KMS-11 (cell line): ENCODE results near the gene TOX2.
A peak's percentile ranks its signal among the peaks of the same experiment; 100 is the strongest.

Source experiments
- H2AFZ ChIP-seq: fragments of 200-600 bp; sonication (generic); 2 replicates; pipeline ENCODE4 v1.6.1; 2016; ENCODE audit warnings: antibody characterized with exemption, mixed run types, low read depth
- H3K27ac ChIP-seq: fragments of 200-600 bp; sonication (generic); 2 replicates; pipeline ENCODE4 v1.6.1; 2016; ENCODE audit warnings: mild to moderate bottlenecking, mixed run types
- H3K27me3 ChIP-seq: fragments of 200-600 bp; sonication (generic); 2 replicates; pipeline ENCODE4 v1.6.1; 2017; ENCODE audit warnings: mild to moderate bottlenecking, low read depth, mixed run types, moderate library complexity; ENCODE audit not compliant: insufficient read depth
- H3K36me3 ChIP-seq: fragments of 200-600 bp; sonication (generic); 2 replicates; pipeline ENCODE4 v1.6.1; 2017; ENCODE audit warnings: mild to moderate bottlenecking, mixed run types; ENCODE audit not compliant: insufficient read depth
- H3K4me1 ChIP-seq: fragments of 200-600 bp; sonication (generic); 2 replicates; pipeline ENCODE4 v1.6.1; 2016; ENCODE audit warnings: mild to moderate bottlenecking, low read depth, mixed run types; ENCODE audit not compliant: poor library complexity, severe bottlenecking
- H3K4me2 ChIP-seq: fragments of 200-600 bp; sonication (generic); 2 replicates; pipeline ENCODE4 v1.7.0; 2016; ENCODE audit warnings: mild to moderate bottlenecking, mixed run types
- H3K4me3 ChIP-seq: fragments of 200-600 bp; sonication (generic); IDR thresholded peaks from 2 replicates; pipeline ENCODE4 v1.6.1; 2017; ENCODE audit warnings: low read depth, low read length, mixed read lengths; ENCODE audit not compliant: insufficient read depth
- H3K79me2 ChIP-seq: fragments of 200-600 bp; sonication (generic); 2 replicates; pipeline ENCODE4 v1.6.1; 2016; ENCODE audit warnings: low read depth, mixed run types; ENCODE audit not compliant: insufficient read depth
- H3K9ac ChIP-seq: fragments of 200-600 bp; sonication (generic); 2 replicates; pipeline ENCODE4 v1.6.1; 2016; ENCODE audit warnings: mild to moderate bottlenecking, mixed run types
- H4K20me1 ChIP-seq: fragments of 200-600 bp; sonication (generic); 2 replicates; pipeline ENCODE4 v1.6.1; 2016; ENCODE audit warnings: mild to moderate bottlenecking, mixed run types; ENCODE audit not compliant: insufficient read depth
- CTCF ChIP-seq: fragments of 200-600 bp; sonication (generic); conservative IDR thresholded peaks from 2 replicates; pipeline ENCODE4 v1.6.1; 2017; ENCODE audit warnings: low read depth, mild to moderate bottlenecking, antibody characterized with exemption, low read length, moderate library complexity, mixed read lengths

The TOX2 gene

DNA sequence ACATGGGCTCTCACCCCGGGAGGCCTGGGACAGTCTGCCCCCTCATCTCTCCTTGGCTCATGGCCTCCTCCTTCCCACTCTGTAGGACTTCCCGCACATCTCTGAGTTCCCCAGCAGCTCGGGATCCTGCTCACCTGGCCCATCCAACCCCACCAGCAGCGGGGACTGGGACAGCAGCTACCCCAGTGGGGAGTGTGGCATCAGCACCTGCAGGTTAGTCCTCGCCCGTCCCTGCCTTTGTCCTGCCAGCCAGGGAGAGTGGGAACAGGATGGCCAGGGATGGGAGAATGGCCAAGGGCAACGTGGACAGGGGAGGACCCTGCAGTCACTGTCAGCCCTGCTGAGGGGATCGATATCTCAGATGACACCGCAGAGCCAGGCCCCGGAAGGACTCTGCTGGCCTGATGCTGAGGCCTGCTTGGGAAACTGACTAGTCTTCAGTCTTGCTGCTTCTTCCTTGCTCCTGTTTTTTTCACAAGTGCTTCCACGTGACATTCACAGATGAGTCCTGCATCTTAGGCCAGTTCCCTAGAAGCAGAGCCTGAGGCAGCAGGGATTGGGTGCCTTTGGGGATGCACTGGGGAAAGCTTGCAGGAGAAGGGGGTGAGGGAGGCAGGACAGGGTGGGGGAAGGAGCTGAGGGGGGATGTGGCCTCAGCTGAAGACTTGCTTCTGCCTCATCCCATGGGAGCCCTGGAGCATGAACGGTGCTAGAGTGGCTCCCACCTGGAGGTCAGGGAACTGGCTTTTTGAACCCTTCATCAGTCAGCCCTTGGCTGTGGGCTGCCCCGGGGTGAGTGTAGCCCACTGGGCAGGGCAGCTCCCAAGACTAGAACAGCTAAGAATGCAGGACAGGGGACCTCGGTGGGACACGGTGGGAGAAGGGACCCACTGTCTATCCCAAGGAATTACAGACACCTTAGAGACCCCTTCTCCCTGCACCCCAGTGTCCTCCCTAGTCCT is 152.3 kb downstream of the TOX2 start:
- TF ChIP-seq CTCF, result no peak
- H3K27ac ChIP-seq, result peak overlapping the region; percentile 99
- peaks cover 69% of the 10 kb centered on the region for H3K4me1 ChIP-seq
- no peaks in the 10 kb centered on the region for H3K27me3 ChIP-seq
- H2AFZ ChIP-seq, result no peak overlapping the region
- peak overlapping the region; percentile 94 for H3K4me2 ChIP-seq
- no peak overlapping the region for H3K4me3 ChIP-seq
- no peaks in the 10 kb centered on the region for H3K36me3 ChIP-seq
- no peaks in the 10 kb centered on the region for H4K20me1 ChIP-seq
- no peaks in the 10 kb centered on the region for H3K79me2 ChIP-seq
- H3K9ac ChIP-seq, result peak overlapping the region; percentile 90; the same call in 1 of the 2 replicates

DNA sequence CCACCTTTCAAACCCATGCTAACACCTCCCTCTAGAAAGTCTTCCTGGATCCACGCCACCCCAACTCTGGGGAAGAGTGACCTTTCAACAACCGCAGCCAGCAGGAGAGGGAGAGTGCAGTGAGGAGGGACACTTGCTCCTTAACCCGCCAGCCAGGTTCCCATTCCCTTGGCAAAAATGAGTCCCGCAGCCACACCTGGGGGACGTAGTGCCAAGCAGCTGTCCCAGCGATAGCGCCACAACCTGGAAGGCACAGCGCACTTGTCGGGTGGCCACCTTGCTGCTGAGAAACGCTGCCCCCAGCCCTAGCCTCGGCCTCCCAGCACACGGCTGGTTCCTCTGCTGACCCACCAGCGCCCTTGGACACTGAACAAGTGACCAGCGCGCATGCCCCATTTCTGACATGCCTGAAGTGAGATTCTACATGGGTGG is 153.0 kb downstream of the TOX2 start:
- no peaks in the 10 kb centered on the region for H4K20me1 ChIP-seq
- TF ChIP-seq CTCF, result no peak
- H3K27ac ChIP-seq, result peak overlapping the region; percentile 99
- peak overlapping the region; percentile 94 for H3K4me2 ChIP-seq
- peaks cover 69% of the 10 kb centered on the region for H3K4me1 ChIP-seq
- no peak overlapping the region for H2AFZ ChIP-seq
- H3K9ac ChIP-seq, result peak overlapping the region; percentile 90
- H3K36me3 ChIP-seq, result no peaks in the 10 kb centered on the region
- H3K27me3 ChIP-seq, result no peaks in the 10 kb centered on the region
- no peaks in the 10 kb centered on the region for H3K79me2 ChIP-seq
- H3K4me3 ChIP-seq, result no peak overlapping the region

GRCh38 chr20:44068316-44069201 is 153.9 kb downstream of the TOX2 start:
- Histone ChIP-seq H3K36me3 (no peaks in the 10 kb centered on the region), H3K27me3 (no peaks in the 10 kb centered on the region), H3K27ac (peak overlapping the region; percentile 99), H3K79me2 (no peaks in the 10 kb centered on the region), H3K4me1 (peaks cover 68% of the 10 kb centered on the region), H2AFZ (peak overlapping the region; percentile 13; the same call in 1 of the 2 replicates), H3K9ac (peak overlapping the region; percentile 90), H3K4me3 (peak overlapping the region; percentile 72), H3K4me2 (peak overlapping the region; percentile 94), H4K20me1 (no peaks in the 10 kb centered on the region)
- TF ChIP-seq CTCF, result no peak; the same call in 1 of the 2 replicates

GRCh38 chr20:44069203-44070011 is 154.8 kb downstream of the TOX2 start:
- no peak for TF ChIP-seq CTCF
- Histone ChIP-seq H3K4me1 (peaks cover 69% of the 10 kb centered on the region), H2AFZ (peak overlapping the region; percentile 10; the same call in 1 of the 2 replicates), H3K4me2 (peak overlapping the region; percentile 94), H3K27ac (peak overlapping the region; percentile 99), H3K4me3 (peak overlapping the region; percentile 72), H3K36me3 (no peaks in the 10 kb centered on the region), H3K9ac (peak overlapping the region; percentile 90), H3K79me2 (no peaks in the 10 kb centered on the region), H3K27me3 (no peaks in the 10 kb centered on the region), H4K20me1 (no peaks in the 10 kb centered on the region)
